ENCODE measurements around the gene MINDY1.

MINDY1 gene

DNA sequence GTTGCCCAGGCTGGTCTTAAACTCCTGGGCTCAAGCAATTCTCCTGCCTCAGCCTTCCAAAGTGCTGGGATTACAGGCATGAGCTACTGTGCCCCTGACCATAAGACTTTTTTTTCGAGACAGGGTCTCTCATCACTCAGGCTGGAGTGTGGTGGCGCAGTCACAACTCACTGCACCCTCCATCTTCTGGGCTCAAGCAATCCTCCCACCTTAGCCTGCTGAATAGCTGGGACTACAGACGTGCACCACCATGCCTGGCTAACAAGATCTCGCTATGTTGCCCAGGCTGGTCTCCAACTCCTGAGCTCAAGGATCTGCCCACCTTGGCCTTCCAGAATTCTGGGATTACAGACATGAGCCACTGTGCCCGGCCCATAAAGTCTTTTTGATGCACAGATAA is 42.8 kb upstream of the MINDY1 start:
- H3K4me3 ChIP-seq (ENCODE audit: low read depth, low read length) = no peak overlapping the region
- TF ChIP-seq, protein P1, sequence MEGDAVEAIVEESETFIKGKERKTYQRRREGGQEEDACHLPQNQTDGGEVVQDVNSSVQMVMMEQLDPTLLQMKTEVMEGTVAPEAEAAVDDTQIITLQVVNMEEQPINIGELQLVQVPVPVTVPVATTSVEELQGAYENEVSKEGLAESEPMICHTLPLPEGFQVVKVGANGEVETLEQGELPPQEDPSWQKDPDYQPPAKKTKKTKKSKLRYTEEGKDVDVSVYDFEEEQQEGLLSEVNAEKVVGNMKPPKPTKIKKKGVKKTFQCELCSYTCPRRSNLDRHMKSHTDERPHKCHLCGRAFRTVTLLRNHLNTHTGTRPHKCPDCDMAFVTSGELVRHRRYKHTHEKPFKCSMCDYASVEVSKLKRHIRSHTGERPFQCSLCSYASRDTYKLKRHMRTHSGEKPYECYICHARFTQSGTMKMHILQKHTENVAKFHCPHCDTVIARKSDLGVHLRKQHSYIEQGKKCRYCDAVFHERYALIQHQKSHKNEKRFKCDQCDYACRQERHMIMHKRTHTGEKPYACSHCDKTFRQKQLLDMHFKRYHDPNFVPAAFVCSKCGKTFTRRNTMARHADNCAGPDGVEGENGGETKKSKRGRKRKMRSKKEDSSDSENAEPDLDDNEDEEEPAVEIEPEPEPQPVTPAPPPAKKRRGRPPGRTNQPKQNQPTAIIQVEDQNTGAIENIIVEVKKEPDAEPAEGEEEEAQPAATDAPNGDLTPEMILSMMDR (IDR thresholded peaks at IDR 0.05; ENCODE audit: borderline replicate concordance, insufficient read depth, low read depth, low read length) = no peak

DNA sequence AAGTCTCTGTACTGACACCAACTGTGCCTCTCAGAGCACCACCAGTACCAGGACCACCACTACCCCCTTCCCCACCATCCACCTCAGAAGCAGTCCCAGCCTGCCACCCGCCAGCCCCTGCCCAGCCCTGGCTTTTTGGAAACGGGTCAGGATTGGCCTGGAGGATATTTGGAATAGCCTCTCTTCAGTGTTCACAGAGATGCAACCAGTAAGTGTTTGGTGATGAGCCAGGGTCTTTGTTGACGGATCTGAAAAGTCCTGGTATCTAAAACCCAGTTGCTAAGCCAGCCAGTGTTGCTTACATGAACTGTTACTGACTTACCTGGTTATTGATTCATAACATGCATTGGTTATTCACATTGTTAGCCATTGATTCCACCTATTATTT is 41.9 kb upstream of the MINDY1 start:
- H3K4me3 ChIP-seq (ENCODE audit: low read depth, low read length) = peak overlapping the region; percentile 67
- TF ChIP-seq, protein P1 (IDR thresholded peaks at IDR 0.05; ENCODE audit: borderline replicate concordance, insufficient read depth, low read depth, low read length) = no peak

DNA sequence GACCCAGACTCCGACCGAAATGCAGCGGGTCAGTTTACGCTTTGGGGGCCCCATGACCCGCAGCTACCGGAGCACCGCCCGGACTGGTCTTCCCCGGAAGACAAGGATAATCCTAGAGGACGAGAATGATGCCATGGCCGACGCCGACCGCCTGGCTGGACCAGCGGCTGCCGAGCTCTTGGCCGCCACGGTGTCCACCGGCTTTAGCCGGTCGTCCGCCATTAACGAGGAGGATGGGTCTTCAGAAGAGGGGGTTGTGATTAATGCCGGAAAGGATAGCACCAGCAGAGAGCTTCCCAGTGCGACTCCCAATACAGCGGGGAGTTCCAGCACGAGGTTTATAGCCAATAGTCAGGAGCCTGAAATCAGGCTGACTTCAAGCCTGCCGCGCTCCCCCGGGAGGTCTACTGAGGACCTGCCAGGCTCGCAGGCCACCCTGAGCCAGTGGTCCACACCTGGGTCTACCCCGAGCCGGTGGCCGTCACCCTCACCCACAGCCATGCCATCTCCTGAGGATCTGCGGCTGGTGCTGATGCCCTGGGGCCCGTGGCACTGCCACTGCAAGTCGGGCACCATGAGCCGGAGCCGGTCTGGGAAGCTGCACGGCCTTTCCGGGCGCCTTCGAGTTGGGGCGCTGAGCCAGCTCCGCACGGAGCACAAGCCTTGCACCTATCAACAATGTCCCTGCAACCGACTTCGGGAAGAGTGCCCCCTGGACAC is 41.4 kb upstream of the MINDY1 start:
- TF ChIP-seq, protein P1 (IDR thresholded peaks at IDR 0.05; ENCODE audit: borderline replicate concordance, insufficient read depth, low read depth, low read length) = peak; percentile 60

DNA sequence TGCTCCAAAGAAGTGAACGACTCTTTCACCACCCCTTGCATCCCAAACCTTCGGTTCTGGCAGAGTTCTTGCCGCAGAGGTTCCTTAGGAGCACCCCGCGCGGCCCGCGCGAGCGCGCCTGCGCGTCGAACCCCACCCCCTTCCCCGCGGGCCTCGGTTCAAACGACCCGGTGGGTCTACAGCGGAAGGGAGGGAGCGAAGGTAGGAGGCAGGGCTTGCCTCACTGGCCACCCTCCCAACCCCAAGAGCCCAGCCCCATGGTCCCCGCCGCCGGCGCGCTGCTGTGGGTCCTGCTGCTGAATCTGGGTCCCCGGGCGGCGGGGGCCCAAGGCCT is 40.9 kb upstream of the MINDY1 start, which contains the start of gene C1orf56:
Gene C1orf56 (plus strand): TSS at position 161 of the 334 bp plus-strand sequence. CDS start 97 bp downstream, at position 258.
- peak within 1 kb of the TSS; percentile 67 for H3K4me3 ChIP-seq (ENCODE audit: low read depth, low read length)
- TF ChIP-seq, protein P1 (IDR thresholded peaks at IDR 0.05; ENCODE audit: borderline replicate concordance, insufficient read depth, low read depth, low read length) = no peak

More for the DNA sequence above, 41.4 kb upstream of the MINDY1 start:
- peak overlapping the region; percentile 67 for H3K4me3 ChIP-seq (ENCODE audit: low read depth, low read length)

DNA sequence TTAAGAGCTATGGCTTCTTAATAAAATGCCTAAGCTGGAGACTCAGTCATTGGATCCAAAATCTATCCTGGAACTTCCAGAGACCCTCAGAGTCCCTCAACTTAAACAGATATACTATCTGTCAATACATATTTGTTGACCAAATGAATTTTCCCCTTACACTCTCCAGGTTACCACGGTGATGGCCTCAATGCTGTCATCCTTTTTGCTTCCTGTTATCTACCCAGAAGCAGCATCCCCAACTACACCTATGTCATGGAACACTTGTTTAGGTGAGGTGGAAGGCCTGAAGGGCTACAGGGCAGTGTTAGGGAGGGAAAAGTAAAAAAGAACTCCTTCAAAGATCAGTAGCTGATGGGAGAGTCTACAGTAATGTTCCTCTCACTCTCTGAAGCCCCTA is 36.5 kb upstream of the MINDY1 start:
- H3K4me3 ChIP-seq (ENCODE audit: low read depth, low read length) = no peak overlapping the region
- TF ChIP-seq, protein P1 (IDR thresholded peaks at IDR 0.05; ENCODE audit: borderline replicate concordance, insufficient read depth, low read depth, low read length) = no peak

DNA sequence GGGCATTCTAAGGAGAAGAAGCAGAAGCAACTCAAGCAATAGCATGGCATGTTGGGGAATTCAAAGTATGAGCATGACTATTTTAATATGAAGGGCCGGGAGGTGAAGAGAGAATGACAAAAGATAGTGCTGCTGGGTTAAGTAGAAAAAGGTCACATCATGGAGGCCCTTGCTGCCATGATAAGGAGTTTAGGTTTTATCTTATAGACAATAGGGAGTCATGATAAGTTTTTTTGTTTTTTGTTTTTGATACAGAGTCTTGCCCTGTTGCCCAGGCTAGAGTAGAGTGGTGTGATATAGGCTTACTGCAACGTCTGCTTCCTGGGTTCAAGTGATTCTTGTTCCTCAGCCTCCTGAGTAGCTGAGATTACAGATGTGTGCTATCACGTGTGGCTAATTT is 32.8 kb upstream of the MINDY1 start:
- TF ChIP-seq, protein P1 (IDR thresholded peaks at IDR 0.05; ENCODE audit: borderline replicate concordance, insufficient read depth, low read depth, low read length) = no peak
- no peak overlapping the region for H3K4me3 ChIP-seq (ENCODE audit: low read depth, low read length)

DNA sequence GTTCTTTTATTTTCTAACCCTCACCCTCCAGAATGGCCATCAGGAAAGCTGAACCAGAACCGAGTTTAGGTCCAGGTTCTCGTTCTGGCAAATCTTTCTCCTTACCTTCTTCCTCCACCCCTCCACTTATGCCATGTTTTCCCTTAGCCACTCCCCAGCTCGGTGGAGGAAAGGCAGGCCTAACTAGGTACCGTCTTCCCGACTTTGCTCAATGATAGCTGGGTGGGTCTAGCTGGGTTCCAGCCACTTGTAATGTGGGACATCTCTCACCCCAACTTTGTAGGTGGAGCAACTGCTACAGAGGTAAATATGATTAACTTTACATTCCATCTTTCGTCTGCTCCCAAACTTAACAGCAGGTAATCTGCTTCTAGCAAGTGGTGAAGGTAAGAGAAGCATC is 30.3 kb upstream of the MINDY1 start:
- TF ChIP-seq, protein P1 (IDR thresholded peaks at IDR 0.05; ENCODE audit: borderline replicate concordance, insufficient read depth, low read depth, low read length) = no peak
- no peak overlapping the region for H3K4me3 ChIP-seq (ENCODE audit: low read depth, low read length)
